Mesenchymal stem cell (in vitro differentiated cells and primary cell): ENCODE measurements around the gene LTBR.
A peak's percentile ranks its signal among the peaks of the same experiment; 100 is the strongest.
"Not testable (repeated sequence)": the region's sequence is repeated elsewhere in the genome, so short reads cannot be mapped to it uniquely, and the experiment has no call there.

Experiments
- DNase-seq: peaks from one replicate; pipeline ENCODE4 v3.0.0-alpha.2; 2013
- H2AFZ ChIP-seq: one replicate; pipeline ENCODE4 v1.6.1; 2013; ENCODE audit warnings: low read depth, mild to moderate bottlenecking, control low read depth, inconsistent platforms, low read length, moderate library complexity
- H2AK5ac ChIP-seq: 2 replicates; pipeline ENCODE4 v1.6.1; 2013; ENCODE audit warnings: low read length, moderate library complexity, mild to moderate bottlenecking, inconsistent platforms; ENCODE audit not compliant: severe bottlenecking
- H2BK120ac ChIP-seq: one replicate; pipeline ENCODE4 v1.6.1; 2013; ENCODE audit warnings: low read depth, mild to moderate bottlenecking, inconsistent platforms, low read length, moderate library complexity
- H2BK12ac ChIP-seq, 2 experiments: one replicate each; pipeline ENCODE4 v1.6.1; 2013; ENCODE audit warnings: inconsistent platforms in 2 of 2, low read length in 2 of 2, mild to moderate bottlenecking in 2 of 2, moderate library complexity in 2 of 2, control low read depth in 1 of 2
- H2BK15ac ChIP-seq: one replicate; pipeline ENCODE4 v1.6.1; 2013; ENCODE audit warnings: mild to moderate bottlenecking, low read depth, inconsistent platforms; ENCODE audit not compliant: poor library complexity, severe bottlenecking
- H2BK5ac ChIP-seq: 2 replicates; pipeline ENCODE4 v1.6.1; 2013; ENCODE audit warnings: low read depth, mild to moderate bottlenecking, low read length, control low read depth, inconsistent platforms; ENCODE audit not compliant: poor library complexity, severe bottlenecking
- H3K14ac ChIP-seq, 2 experiments: one replicate each; pipeline ENCODE4 v1.6.1; 2013; ENCODE audit warnings: inconsistent platforms in 2 of 2, low read length in 2 of 2, control low read depth in 1 of 2, mild to moderate bottlenecking in 1 of 2, moderate library complexity in 1 of 2
- H3K18ac ChIP-seq, 2 experiments: one replicate each; pipeline ENCODE4 v1.6.1; 2013; ENCODE audit warnings: inconsistent platforms in 2 of 2, low read length in 2 of 2, control low read depth in 1 of 2, low read depth in 1 of 2, mild to moderate bottlenecking in 1 of 2
- H3K23ac ChIP-seq, 2 experiments: one replicate each; pipeline ENCODE4 v1.6.1; 2013; ENCODE audit warnings: inconsistent platforms in 2 of 2, low read length in 2 of 2, mild to moderate bottlenecking in 2 of 2, moderate library complexity in 2 of 2, control low read depth in 1 of 2
- H3K27ac ChIP-seq: 2 replicates; pipeline ENCODE4 v1.5.1; 2013; ENCODE audit warnings: mild to moderate bottlenecking, moderate library complexity, low read length, control low read depth, inconsistent platforms; ENCODE audit not compliant: poor library complexity, severe bottlenecking
- H3K27me3 ChIP-seq, 2 experiments: 2 replicates each; pipeline versions ENCODE4 v1.6.1 to v1.7.0; 2013; ENCODE audit warnings: low read length in 2 of 2, mild to moderate bottlenecking in 2 of 2, moderate library complexity in 2 of 2, control low read depth in 1 of 2, inconsistent platforms in 1 of 2; ENCODE audit not compliant: control insufficient read depth in 1 of 2, insufficient read depth in 1 of 2
- H3K36me3 ChIP-seq, 2 experiments: 2 replicates each; pipeline versions ENCODE4 v1.6.1 to v1.7.0; 2013; ENCODE audit warnings: low read length in 2 of 2, control low read depth in 1 of 2, inconsistent platforms in 1 of 2, low read depth in 1 of 2, mild to moderate bottlenecking in 1 of 2; ENCODE audit not compliant: insufficient read depth in 2 of 2, control insufficient read depth in 1 of 2
- H3K4ac ChIP-seq, 2 experiments: one replicate each; pipeline ENCODE4 v1.6.1; 2013; ENCODE audit warnings: inconsistent platforms in 2 of 2, low read length in 2 of 2, mild to moderate bottlenecking in 2 of 2, moderate library complexity in 2 of 2, control low read depth in 1 of 2, low read depth in 1 of 2
- H3K4me1 ChIP-seq: 2 replicates; pipeline ENCODE4 v1.6.1; 2013; ENCODE audit warnings: low read depth, low read length, control low read depth; ENCODE audit not compliant: control insufficient read depth, insufficient read depth
- H3K4me2 ChIP-seq: 2 replicates; pipeline ENCODE4 v1.6.1; 2013; ENCODE audit warnings: low read length, mild to moderate bottlenecking, inconsistent platforms; ENCODE audit not compliant: poor library complexity, severe bottlenecking
- H3K4me3 ChIP-seq, 2 experiments: 2 replicates each; pipeline versions ENCODE4 v1.5.1 to v1.7.0; 2013; ENCODE audit warnings: low read length in 2 of 2, mild to moderate bottlenecking in 2 of 2, control low read depth in 1 of 2, low read depth in 1 of 2; ENCODE audit not compliant: insufficient read depth in 1 of 2
- H3K79me1 ChIP-seq: replicated peaks from 2 replicates; pipeline ENCODE4 v1.6.1; 2013; ENCODE audit warnings: mild to moderate bottlenecking, control low read depth, low read length, inconsistent platforms; ENCODE audit not compliant: poor library complexity, severe bottlenecking
- H3K9ac ChIP-seq: 2 replicates; pipeline ENCODE4 v1.7.0; 2013; ENCODE audit warnings: mild to moderate bottlenecking, low read length, moderate library complexity
- H3K9me3 ChIP-seq: 2 replicates; pipeline ENCODE4 v1.7.0; 2013; ENCODE audit warnings: mild to moderate bottlenecking, low read length; ENCODE audit not compliant: control insufficient read depth
- H4K8ac ChIP-seq: one replicate; pipeline ENCODE4 v1.6.1; 2013; ENCODE audit warnings: inconsistent platforms, mild to moderate bottlenecking, low read length, moderate library complexity
- H4K91ac ChIP-seq: one replicate; pipeline ENCODE4 v1.6.1; 2013; ENCODE audit warnings: mild to moderate bottlenecking, low read length, inconsistent platforms
- WGBS: methylation state at CpG from one replicate; pipeline ENCODE4 v1.1.7; 2013; ENCODE audit warnings: mixed read lengths; 5-methylcytosine and 5-hydroxymethylcytosine counted together

The LTBR gene

GRCh38 chr12:6337958-6338433, 46.0 kb upstream of the LTBR start:
- no peak overlapping the region for H2AFZ ChIP-seq
- H2BK12ac ChIP-seq = peak overlapping the region; percentile 20 to 65
- H2BK120ac ChIP-seq = peak overlapping the region; percentile 98
- no peaks in the 10 kb centered on the region for H3K9me3 ChIP-seq
- H4K91ac ChIP-seq = peak overlapping the region; percentile 87
- H3K14ac ChIP-seq = peak overlapping the region in 1 of 2 experiments; percentile 68
- peaks cover 22 to 28% of the 10 kb centered on the region in 2 experiments for H3K36me3 ChIP-seq
- H3K27ac ChIP-seq = peak overlapping the region; percentile 99
- peaks cover 56% of the 10 kb centered on the region for H3K4me1 ChIP-seq
- H2BK5ac ChIP-seq = peak overlapping the region; percentile 25
- no peak overlapping the region for H3K23ac ChIP-seq
- H3K79me1 ChIP-seq = peaks cover 3% of the 10 kb centered on the region
- WGBS = 26% methylated on average over 11 of the region's 12 CpGs
- peak overlapping the region; percentile 98 for H2AK5ac ChIP-seq
- peak overlapping the region; percentile 97 to 99 for H3K18ac ChIP-seq
- peak; percentile 73 for DNase-seq
- H2BK15ac ChIP-seq = peak overlapping the region; percentile 76
- peak overlapping the region; percentile 68 for H3K4me2 ChIP-seq
- peak overlapping the region; percentile 67 for H4K8ac ChIP-seq
- peak overlapping the region; percentile 54 to 97 for H3K4ac ChIP-seq
- H3K27me3 ChIP-seq = no peaks in the 10 kb centered on the region
- H3K4me3 ChIP-seq = peak overlapping the region in 1 of 2 experiments; percentile 96
- H3K9ac ChIP-seq = peak overlapping the region; percentile 98

DNA sequence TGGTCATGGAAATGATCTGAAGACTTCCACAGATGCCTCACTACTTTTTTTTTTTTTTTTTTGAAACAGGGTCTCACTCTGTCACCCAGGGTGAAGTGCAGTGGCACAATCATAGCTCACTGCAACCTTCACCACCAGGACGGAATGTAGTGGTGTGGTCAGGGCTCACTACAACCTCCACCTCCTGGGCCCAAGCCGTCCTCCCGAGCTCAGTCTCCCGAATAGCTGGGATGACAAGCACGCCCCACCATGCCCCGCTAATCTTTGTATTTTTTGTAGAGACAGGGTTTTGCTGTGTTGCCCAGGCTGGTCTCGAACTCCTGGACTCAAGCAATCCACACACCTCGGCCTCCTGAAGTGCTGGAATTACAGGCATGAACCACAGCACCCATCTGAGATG, 45.4 kb upstream of the LTBR start:
- H3K23ac ChIP-seq, H2BK5ac ChIP-seq, H3K27me3 ChIP-seq, DNase-seq, H3K79me1 ChIP-seq, H3K9me3 ChIP-seq, H4K8ac ChIP-seq, H2AFZ ChIP-seq, H3K14ac ChIP-seq, H2BK120ac ChIP-seq: not testable (repeated sequence)
- H3K36me3 ChIP-seq = peaks cover 17 to 23% of the 10 kb centered on the region in 2 experiments
- WGBS = 85% methylated on average over 8 of the region's 8 CpGs
- H3K4ac ChIP-seq = peak overlapping the region; percentile 18 to 35
- H3K27ac ChIP-seq = peak overlapping the region; percentile 99
- peak overlapping the region; percentile 26 for H2BK15ac ChIP-seq
- peak overlapping the region in 1 of 2 experiments; percentile 96 for H3K4me3 ChIP-seq
- H2BK12ac ChIP-seq = peak overlapping the region; percentile 28 to 50
- peaks cover 50% of the 10 kb centered on the region for H3K4me1 ChIP-seq
- H4K91ac ChIP-seq = peak overlapping the region; percentile 87
- H3K9ac ChIP-seq = peak overlapping the region; percentile 98
- peak overlapping the region; percentile 52 to 85 for H3K18ac ChIP-seq
- peak overlapping the region; percentile 98 for H2AK5ac ChIP-seq
- peak overlapping the region; percentile 76 for H3K4me2 ChIP-seq

DNA sequence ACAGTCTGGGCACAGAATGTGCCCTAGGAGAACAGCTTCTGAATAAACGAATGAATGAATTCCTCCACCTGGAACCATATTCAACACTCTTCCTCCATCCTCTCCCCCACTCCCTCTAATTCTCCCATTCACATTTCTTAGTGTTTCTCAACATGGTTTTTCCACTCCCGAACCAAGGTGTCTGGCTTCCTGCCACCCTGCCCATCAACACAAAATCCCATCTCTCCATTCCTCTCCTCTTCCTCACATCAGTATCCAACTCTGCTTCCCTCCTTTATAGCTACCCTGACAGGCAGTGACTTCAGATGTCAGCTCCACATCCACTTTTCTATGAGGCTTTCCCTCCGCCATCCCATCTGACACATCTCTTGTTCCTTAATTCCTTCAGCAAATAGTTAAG, 45.0 kb upstream of the LTBR start:
- Histone ChIP-seq H3K27me3 (no peaks in the 10 kb centered on the region), H3K14ac (peak overlapping the region in 1 of 2 experiments; percentile 8), H3K9ac (peak overlapping the region; percentile 98), H3K27ac (peak overlapping the region; percentile 99), H3K79me1 (peaks cover 3% of the 10 kb centered on the region), H2AFZ (no peak overlapping the region), H2BK120ac (no peak overlapping the region), H3K36me3 (peaks cover 13 to 18% of the 10 kb centered on the region in 2 experiments), H2BK15ac (no peak overlapping the region), H3K4me1 (peaks cover 46% of the 10 kb centered on the region), H2BK5ac (no peak overlapping the region), H4K8ac (no peak overlapping the region), H3K4me3 (peak overlapping the region in 1 of 2 experiments; percentile 96), H3K4me2 (peak overlapping the region; percentile 76), H2BK12ac (peak overlapping the region; percentile 7 to 28), H3K9me3 (no peaks in the 10 kb centered on the region), H3K23ac (no peak overlapping the region), H3K4ac (peak overlapping the region in 1 of 2 experiments; percentile 40), H4K91ac (no peak overlapping the region), H3K18ac (peak overlapping the region; percentile 52 to 67), H2AK5ac (no peak overlapping the region)
- WGBS = 77% methylated on average over 3 of the region's 3 CpGs
- DNase-seq = no peak

DNA sequence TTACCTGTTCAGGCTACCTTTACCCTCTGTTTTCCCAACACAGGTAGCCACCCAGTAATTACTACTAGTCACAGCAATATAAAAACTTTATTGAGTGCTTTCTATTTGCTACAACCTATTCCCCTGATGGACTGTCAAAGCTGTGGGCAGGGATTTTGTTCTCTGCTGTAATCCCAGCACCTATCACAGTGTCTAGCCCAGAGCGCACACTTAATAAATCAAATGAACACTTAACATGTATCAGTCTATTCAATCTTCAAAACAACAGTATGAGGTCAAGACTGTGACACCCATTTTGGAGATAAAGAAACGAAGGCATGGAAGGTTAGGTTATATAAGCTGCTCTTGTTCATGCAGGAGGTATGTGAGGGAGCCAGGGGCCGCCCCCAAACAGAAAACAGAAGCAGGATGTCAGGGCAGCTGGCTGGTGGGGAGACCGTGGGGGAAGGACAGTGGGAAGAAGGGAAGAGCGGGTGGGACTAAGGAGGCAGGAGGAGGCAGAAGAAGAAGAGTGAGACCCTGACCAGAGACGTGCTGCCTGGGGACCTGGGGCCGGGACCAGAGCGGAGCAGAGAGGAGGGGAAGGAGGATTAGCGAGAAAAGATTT, 43.8 kb upstream of the LTBR start:
- Histone ChIP-seq H3K9me3 (no peaks in the 10 kb centered on the region), H2BK120ac (peak overlapping the region; percentile 36), H3K14ac (peak overlapping the region in 1 of 2 experiments; percentile 97), H2BK5ac (no peak overlapping the region), H3K79me1 (peaks cover 3% of the 10 kb centered on the region), H3K4me3 (peak overlapping the region; percentile 70 to 96), H3K27me3 (no peaks in the 10 kb centered on the region), H3K4me2 (peak overlapping the region; percentile 76), H2BK12ac (peak overlapping the region in 1 of 2 experiments; percentile 12), H3K27ac (peak overlapping the region; percentile 99), H3K23ac (peak overlapping the region in 1 of 2 experiments; percentile 9), H3K4ac (peak overlapping the region; percentile 37 to 96), H2AK5ac (peak overlapping the region; percentile 84), H4K91ac (no peak overlapping the region), H2BK15ac (no peak overlapping the region), H3K9ac (peak overlapping the region; percentile 98), H4K8ac (peak overlapping the region; percentile 12), H2AFZ (no peak overlapping the region), H3K4me1 (peaks cover 35% of the 10 kb centered on the region), H3K18ac (peak overlapping the region; percentile 92 to 98), H3K36me3 (peaks cover 5 to 7% of the 10 kb centered on the region in 2 experiments)
- 2% methylated on average over 9 of the region's 9 CpGs for WGBS
- peak; percentile 67 for DNase-seq
